ENCODE data around the gene METTL25B.

GRCh38 chr1:156756355-156756754, 28.1 kb downstream of the METTL25B start:
- no peak for TF ChIP-seq GATA2 (IDR thresholded peaks at IDR 0.05; ENCODE audit: low read depth, low read length)
- no peak for TF ChIP-seq GATA3 (IDR thresholded peaks at IDR 0.05; ENCODE audit: low read depth, low read length)

Measured in SH-SY5Y (cell line).